Neuronal stem cell (in vitro differentiated cells): ENCODE data around the gene CAMTA1.

Experiments used
- DNase-seq: peaks from one replicate; pipeline ENCODE4 v3.0.0-alpha.2; 2013; ENCODE audit warnings: low spot score
- H2AFZ ChIP-seq: one replicate; pipeline ENCODE4 v1.6.1; 2013; ENCODE audit warnings: mild to moderate bottlenecking, low read length, inconsistent platforms
- H2AK5ac ChIP-seq: 2 replicates; pipeline ENCODE4 v1.6.1; 2013; ENCODE audit warnings: low read depth, mild to moderate bottlenecking, inconsistent platforms, low read length, moderate library complexity, mixed read lengths
- H2BK120ac ChIP-seq: 2 replicates; pipeline ENCODE4 v1.6.1; 2013; ENCODE audit warnings: low read depth, mild to moderate bottlenecking, inconsistent platforms, low read length, moderate library complexity, mixed read lengths
- H2BK12ac ChIP-seq: one replicate; pipeline ENCODE4 v1.6.1; 2013; ENCODE audit warnings: low read length, inconsistent platforms
- H2BK15ac ChIP-seq: 2 replicates; pipeline ENCODE4 v1.6.1; 2013; ENCODE audit warnings: mild to moderate bottlenecking, low read length, inconsistent platforms, mixed read lengths
- H2BK5ac ChIP-seq: one replicate; pipeline ENCODE4 v1.6.1; 2013; ENCODE audit warnings: inconsistent platforms, mild to moderate bottlenecking, low read length, moderate library complexity
- H3K14ac ChIP-seq: one replicate; pipeline ENCODE4 v1.6.1; 2013; ENCODE audit warnings: low read length, inconsistent platforms
- H3K18ac ChIP-seq: 2 replicates; pipeline ENCODE4 v1.6.1; 2013; ENCODE audit warnings: low read length, inconsistent platforms
- H3K23ac ChIP-seq: 2 replicates; pipeline ENCODE4 v1.6.1; 2013; ENCODE audit warnings: low read depth, mild to moderate bottlenecking, mixed read lengths, low read length, inconsistent platforms; ENCODE audit not compliant: poor library complexity
- H3K27ac ChIP-seq: replicated peaks from 3 replicates; pipeline ENCODE4 v1.5.1; 2013; ENCODE audit warnings: low read length, inconsistent platforms
- H3K27me3 ChIP-seq, 3 experiments: 2 replicates each; pipeline ENCODE4 v1.6.1; 2013; ENCODE audit warnings: low read length in 3 of 3, mild to moderate bottlenecking in 2 of 3, inconsistent platforms in 1 of 3, low read depth in 1 of 3, mixed read lengths in 1 of 3, moderate library complexity in 1 of 3; ENCODE audit not compliant: control insufficient read depth in 3 of 3, insufficient read depth in 3 of 3
- H3K36me3 ChIP-seq, 2 donors: replicated peaks in 1 of 2; 2 replicates each; pipeline ENCODE4 v1.6.1; 2013; ENCODE audit warnings: low read length in 2 of 2; ENCODE audit not compliant: control insufficient read depth in 2 of 2, insufficient read depth in 2 of 2
- H3K4ac ChIP-seq: 2 replicates; pipeline ENCODE4 v1.6.1; 2013; ENCODE audit warnings: inconsistent platforms, mild to moderate bottlenecking, low read length, moderate library complexity
- H3K4me1 ChIP-seq, 2 donors: 1 replicate in 1 of 2; 2 replicates in 1 of 2; pipeline ENCODE4 v1.6.1; 2013; ENCODE audit warnings: low read length in 2 of 2, low read depth in 1 of 2; ENCODE audit not compliant: control insufficient read depth in 2 of 2, insufficient read depth in 1 of 2
- H3K4me2 ChIP-seq: one replicate; pipeline ENCODE4 v1.6.1; 2013; ENCODE audit warnings: mild to moderate bottlenecking, low read length, inconsistent platforms; ENCODE audit not compliant: insufficient read depth, poor library complexity, severe bottlenecking
- H3K4me3 ChIP-seq, 2 donors: 2 replicates each; pipeline ENCODE4 v1.5.1; 2013; ENCODE audit warnings: low read length in 2 of 2, mild to moderate bottlenecking in 2 of 2, inconsistent platforms in 1 of 2, moderate library complexity in 1 of 2
- H3K79me1 ChIP-seq: one replicate; pipeline ENCODE4 v1.6.1; 2013; ENCODE audit warnings: low read depth, mild to moderate bottlenecking, inconsistent platforms, low read length, moderate library complexity
- H3K9ac ChIP-seq: one replicate; pipeline ENCODE4 v1.6.1; 2013; ENCODE audit warnings: mild to moderate bottlenecking, low read depth, low read length, inconsistent platforms; ENCODE audit not compliant: poor library complexity
- H3K9me3 ChIP-seq, 2 donors: replicated peaks in 1 of 2; 2 replicates each; pipeline versions ENCODE3 to v1.6.1; 2013; ENCODE audit warnings: low read length in 2 of 2, mild to moderate bottlenecking in 2 of 2, inconsistent platforms in 1 of 2, low read depth in 1 of 2, mixed read lengths in 1 of 2, moderate library complexity in 1 of 2; ENCODE audit not compliant: control insufficient read depth in 2 of 2, insufficient read depth in 1 of 2
- H4K8ac ChIP-seq: one replicate; pipeline ENCODE4 v1.6.1; 2013; ENCODE audit warnings: low read depth, mild to moderate bottlenecking, inconsistent platforms, low read length, moderate library complexity
- H4K91ac ChIP-seq: one replicate; pipeline ENCODE4 v1.6.1; 2013; ENCODE audit warnings: low read length, low read depth, mild to moderate bottlenecking, inconsistent platforms; ENCODE audit not compliant: poor library complexity
- WGBS, 2 donors: extraction: QIAGEN DNeasy Blood & Tissue Kit; methylation state at CpG; one replicate each; pipeline ENCODE4 v1.1.7; 2013; ENCODE audit warnings: missing lambda C conversion rate in 2 of 2, mixed read lengths in 1 of 2; ENCODE audit not compliant: insufficient read length in 2 of 2, insufficient replicate concordance in 1 of 2; ENCODE audit errors: extremely low coverage in 2 of 2; 5-methylcytosine and 5-hydroxymethylcytosine counted together

CAMTA1 gene

GRCh38 chr1:7568901-7569524, 783.8 kb downstream of the CAMTA1 start:
- H3K4me1 ChIP-seq, result peaks cover 0 to 1% of the 10 kb centered on the region in 2 donors
- H2BK5ac ChIP-seq, result no peak overlapping the region
- 100% methylated on average over 2 of the region's 2 CpGs for WGBS, 2 donors
- H3K9ac ChIP-seq, result no peak overlapping the region
- H3K4ac ChIP-seq, result no peak overlapping the region
- peak overlapping the region in 1 of 2 donors; percentile 0 for H3K4me3 ChIP-seq
- H4K8ac ChIP-seq, result peak overlapping the region; percentile 19
- peak overlapping the region; percentile 27 for H3K23ac ChIP-seq
- H2AFZ ChIP-seq, result no peak overlapping the region
- no peak overlapping the region for H4K91ac ChIP-seq
- no peak for DNase-seq
- H2BK120ac ChIP-seq, result no peak overlapping the region
- no peaks in the 10 kb centered on the region for H3K79me1 ChIP-seq
- no peak overlapping the region for H2BK15ac ChIP-seq
- H3K9me3 ChIP-seq, result peaks cover 0 to 5% of the 10 kb centered on the region in 2 donors
- H3K14ac ChIP-seq, result no peak overlapping the region
- H2BK12ac ChIP-seq, result no peak overlapping the region
- H3K18ac ChIP-seq, result no peak overlapping the region
- H3K36me3 ChIP-seq, result no peaks in the 10 kb centered on the region
- H3K27me3 ChIP-seq, result no peaks in the 10 kb centered on the region
- no peak overlapping the region for H3K27ac ChIP-seq
- H2AK5ac ChIP-seq, result no peak overlapping the region
- H3K4me2 ChIP-seq, result no peak overlapping the region

- H3K79me1 ChIP-seq, result no peaks in the 10 kb centered on the region
- H3K23ac ChIP-seq, result no peak overlapping the region
- H3K9ac ChIP-seq, result no peak overlapping the region
- H3K27ac ChIP-seq, result no peak overlapping the region
- H3K4ac ChIP-seq, result no peak overlapping the region
- H4K91ac ChIP-seq, result no peak overlapping the region
- no peak overlapping the region for H2AK5ac ChIP-seq
- peaks cover 0 to 5% of the 10 kb centered on the region in 2 donors for H3K9me3 ChIP-seq
- H3K4me2 ChIP-seq, result no peak overlapping the region
- H2BK15ac ChIP-seq, result no peak overlapping the region
- no peak for DNase-seq
- no peak overlapping the region for H3K14ac ChIP-seq
- H3K18ac ChIP-seq, result no peak overlapping the region
- no peak overlapping the region for H2BK5ac ChIP-seq
- H2AFZ ChIP-seq, result no peak overlapping the region
- no peak overlapping the region for H4K8ac ChIP-seq
- no peaks in the 10 kb centered on the region for H3K27me3 ChIP-seq
- no peak overlapping the region for H2BK12ac ChIP-seq
- H3K4me1 ChIP-seq, result no peaks in the 10 kb centered on the region
- no peak overlapping the region for H2BK120ac ChIP-seq
- WGBS, 2 donors, result no CpG with 5 or more reads among the region's 5 CpGs
- H3K4me3 ChIP-seq, result no peak overlapping the region
- no peaks in the 10 kb centered on the region for H3K36me3 ChIP-seq
Observed at GRCh38 chr1:7570311-7570710, 785.1 kb downstream of the CAMTA1 start.

- H3K27ac ChIP-seq, result no peak overlapping the region
- H3K4me1 ChIP-seq, result peaks cover 0 to 1% of the 10 kb centered on the region in 2 donors
- no peak overlapping the region for H4K91ac ChIP-seq
- H3K4me2 ChIP-seq, result no peak overlapping the region
- H4K8ac ChIP-seq, result no peak overlapping the region
- no peak overlapping the region for H3K23ac ChIP-seq
- H2BK15ac ChIP-seq, result no peak overlapping the region
- H3K4me3 ChIP-seq, result no peak overlapping the region
- no peak overlapping the region for H2AFZ ChIP-seq
- H3K14ac ChIP-seq, result no peak overlapping the region
- no peak overlapping the region for H2BK120ac ChIP-seq
- no peak overlapping the region for H2BK5ac ChIP-seq
- H2AK5ac ChIP-seq, result no peak overlapping the region
- peaks cover 0 to 5% of the 10 kb centered on the region in 2 donors for H3K9me3 ChIP-seq
- no peaks in the 10 kb centered on the region for H3K79me1 ChIP-seq
- no peaks in the 10 kb centered on the region for H3K27me3 ChIP-seq
- no peak for DNase-seq
- no peaks in the 10 kb centered on the region for H3K36me3 ChIP-seq
- H2BK12ac ChIP-seq, result no peak overlapping the region
- WGBS, 2 donors, result no CpG with 5 or more reads among the region's 5 CpGs
- no peak overlapping the region for H3K4ac ChIP-seq
- no peak overlapping the region for H3K9ac ChIP-seq
- H3K18ac ChIP-seq, result no peak overlapping the region
Observed at GRCh38 chr1:7572654-7573152, 787.4 kb downstream of the CAMTA1 start.

- H2AFZ ChIP-seq, result no peak overlapping the region
- no peak overlapping the region for H3K4ac ChIP-seq
- no CpG with 5 or more reads among the region's 12 CpGs for WGBS, 2 donors
- no peak overlapping the region for H2BK12ac ChIP-seq
- no peak overlapping the region for H4K91ac ChIP-seq
- DNase-seq, result no peak
- H3K27me3 ChIP-seq, result no peaks in the 10 kb centered on the region
- H2BK120ac ChIP-seq, result no peak overlapping the region
- no peak overlapping the region for H4K8ac ChIP-seq
- no peak overlapping the region for H3K4me2 ChIP-seq
- H3K9me3 ChIP-seq, result peaks cover 0 to 5% of the 10 kb centered on the region in 2 donors
- no peak overlapping the region for H3K27ac ChIP-seq
- no peak overlapping the region for H3K4me3 ChIP-seq
- H3K9ac ChIP-seq, result no peak overlapping the region
- H3K23ac ChIP-seq, result no peak overlapping the region
- no peaks in the 10 kb centered on the region for H3K36me3 ChIP-seq
- H3K4me1 ChIP-seq, result peaks cover 0 to 1% of the 10 kb centered on the region in 2 donors
- no peak overlapping the region for H2BK15ac ChIP-seq
- no peak overlapping the region for H3K14ac ChIP-seq
- H3K18ac ChIP-seq, result no peak overlapping the region
- no peak overlapping the region for H2BK5ac ChIP-seq
- no peaks in the 10 kb centered on the region for H3K79me1 ChIP-seq
- H2AK5ac ChIP-seq, result no peak overlapping the region
Observed at GRCh38 chr1:7573481-7573880, 788.2 kb downstream of the CAMTA1 start.
